ENCODE measurements around the gene ADORA1.

Gene ADORA1

DNA sequence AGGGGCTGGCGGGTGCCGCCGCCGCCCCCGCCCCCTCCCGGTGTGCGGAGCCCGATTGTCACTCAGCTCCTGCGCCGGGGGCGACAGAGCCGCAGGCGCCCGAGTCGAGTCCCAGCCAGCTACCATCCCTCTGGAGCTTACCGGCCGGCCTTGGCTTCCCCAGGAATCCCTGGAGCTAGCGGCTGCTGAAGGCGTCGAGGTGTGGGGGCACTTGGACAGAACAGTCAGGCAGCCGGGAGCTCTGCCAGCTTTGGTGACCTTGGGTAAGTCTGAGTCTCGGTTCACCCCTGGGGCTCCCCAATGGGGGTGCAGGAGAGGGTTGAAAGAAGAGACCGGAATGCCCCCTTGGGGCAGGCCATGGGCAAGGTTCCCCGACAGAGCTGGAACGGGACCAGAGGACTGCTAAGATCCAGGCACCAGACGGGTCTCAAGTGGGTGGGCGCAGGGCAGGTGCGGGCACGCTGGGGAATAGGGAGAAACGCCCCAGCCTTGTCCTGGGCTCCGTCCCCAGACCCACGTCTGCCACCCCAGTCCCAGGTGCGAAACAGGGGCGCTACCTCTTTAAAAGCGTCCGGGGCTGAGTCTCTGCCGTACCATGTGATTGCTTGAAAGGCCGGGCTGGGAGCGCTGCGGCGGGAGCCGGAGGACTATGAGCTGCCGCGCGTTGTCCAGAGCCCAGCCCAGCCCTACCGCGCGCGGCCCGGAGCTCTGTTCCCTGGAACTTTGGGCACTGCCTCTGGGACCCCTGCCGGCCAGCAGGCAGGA lies at the start of gene ADORA1:
Gene ADORA1, plus strand, starts transcription at position 61 of the 765 bp plus-strand sequence. CDS start 1,116 bp downstream, outside the sequence.
- TF ChIP-seq, protein P1, sequence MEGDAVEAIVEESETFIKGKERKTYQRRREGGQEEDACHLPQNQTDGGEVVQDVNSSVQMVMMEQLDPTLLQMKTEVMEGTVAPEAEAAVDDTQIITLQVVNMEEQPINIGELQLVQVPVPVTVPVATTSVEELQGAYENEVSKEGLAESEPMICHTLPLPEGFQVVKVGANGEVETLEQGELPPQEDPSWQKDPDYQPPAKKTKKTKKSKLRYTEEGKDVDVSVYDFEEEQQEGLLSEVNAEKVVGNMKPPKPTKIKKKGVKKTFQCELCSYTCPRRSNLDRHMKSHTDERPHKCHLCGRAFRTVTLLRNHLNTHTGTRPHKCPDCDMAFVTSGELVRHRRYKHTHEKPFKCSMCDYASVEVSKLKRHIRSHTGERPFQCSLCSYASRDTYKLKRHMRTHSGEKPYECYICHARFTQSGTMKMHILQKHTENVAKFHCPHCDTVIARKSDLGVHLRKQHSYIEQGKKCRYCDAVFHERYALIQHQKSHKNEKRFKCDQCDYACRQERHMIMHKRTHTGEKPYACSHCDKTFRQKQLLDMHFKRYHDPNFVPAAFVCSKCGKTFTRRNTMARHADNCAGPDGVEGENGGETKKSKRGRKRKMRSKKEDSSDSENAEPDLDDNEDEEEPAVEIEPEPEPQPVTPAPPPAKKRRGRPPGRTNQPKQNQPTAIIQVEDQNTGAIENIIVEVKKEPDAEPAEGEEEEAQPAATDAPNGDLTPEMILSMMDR (IDR thresholded peaks at IDR 0.05; ENCODE audit: control insufficient read depth, extremely low read depth, insufficient read depth): no peak
- DNase-seq (ENCODE audit: low read depth): peak; percentile 8
- peak within 1 kb of the TSS; percentile 51 for H3K4me3 ChIP-seq (ENCODE audit: low read depth, low read length)

- DNase-seq (ENCODE audit: low read depth): no peak
- TF ChIP-seq, protein P1 (IDR thresholded peaks at IDR 0.05; ENCODE audit: control insufficient read depth, extremely low read depth, insufficient read depth): no peak
- no peak overlapping the region for H3K4me3 ChIP-seq (ENCODE audit: low read depth, low read length)
Observed at GRCh38 chr1:203077956-203078355, 49.6 kb upstream of the ADORA1 start.

- DNase-seq (ENCODE audit: low read depth): no peak
- TF ChIP-seq, protein P1 (IDR thresholded peaks at IDR 0.05; ENCODE audit: control insufficient read depth, extremely low read depth, insufficient read depth): no peak
- no peak overlapping the region for H3K4me3 ChIP-seq (ENCODE audit: low read depth, low read length)
Observed at GRCh38 chr1:203078478-203078877, 49.0 kb upstream of the ADORA1 start.

DNA sequence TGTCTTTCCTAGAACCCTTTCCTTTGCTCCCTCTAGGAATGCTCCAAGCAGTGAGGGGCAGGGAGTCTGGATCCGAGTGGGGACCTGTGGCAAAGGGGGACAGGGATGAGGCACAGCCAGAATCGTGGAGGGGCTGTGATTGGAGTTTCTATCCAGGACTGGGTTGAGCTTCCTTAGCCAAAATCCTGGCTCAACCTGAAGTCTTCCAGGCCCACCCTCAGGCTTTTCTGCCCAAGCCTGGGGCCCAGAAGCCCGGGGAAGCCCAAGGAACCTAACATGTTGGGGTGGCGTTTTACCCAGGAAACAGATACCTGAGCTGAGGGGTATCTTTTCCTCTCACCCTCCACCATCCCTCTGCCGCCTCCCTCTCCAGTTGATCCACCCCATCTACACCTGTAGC lies 47.1 kb upstream of the ADORA1 start:
- no peak for DNase-seq (ENCODE audit: low read depth)
- TF ChIP-seq, protein P1 (IDR thresholded peaks at IDR 0.05; ENCODE audit: control insufficient read depth, extremely low read depth, insufficient read depth): no peak
- no peak overlapping the region for H3K4me3 ChIP-seq (ENCODE audit: low read depth, low read length)

- DNase-seq (ENCODE audit: low read depth): no peak
- H3K4me3 ChIP-seq (ENCODE audit: low read depth, low read length): no peak overlapping the region
- TF ChIP-seq, protein P1 (IDR thresholded peaks at IDR 0.05; ENCODE audit: control insufficient read depth, extremely low read depth, insufficient read depth): no peak
Observed at GRCh38 chr1:203081465-203082230, 45.9 kb upstream of the ADORA1 start.

GRCh38 chr1:203082231-203082505 lies 45.4 kb upstream of the ADORA1 start:
- no peak for DNase-seq (ENCODE audit: low read depth)
- TF ChIP-seq, protein P1 (IDR thresholded peaks at IDR 0.05; ENCODE audit: control insufficient read depth, extremely low read depth, insufficient read depth): no peak
- no peak overlapping the region for H3K4me3 ChIP-seq (ENCODE audit: low read depth, low read length)
